H1 (cell line): ENCODE results near the gene GPC6. TPM values are rescaled to one million over a fixed set of nuclear protein-coding genes. Genes with fewer than 3 reads are reported as not detected.

Source experiments
- CBX5 ChIP-seq: fragments of 300-800, 300-1000 bp; sonication (generic); IDR thresholded peaks from 2 replicates; pipeline ENCODE4 v1.7.1; 2016; ENCODE audit warnings: antibody characterized with exemption, low read length, low read depth
- CHD1 ChIP-seq: IDR thresholded peaks from 2 replicates; pipeline ENCODE4 v1.6.1; 2012; ENCODE audit warnings: low read depth, low read length, improper control_type of control experiment
- CHD7 ChIP-seq: fragments of 300-600 bp; sonication (generic); IDR thresholded peaks from 2 replicates; pipeline ENCODE4 v1.7.1; 2012; ENCODE audit warnings: low read length, moderate library complexity, mild to moderate bottlenecking, inconsistent platforms; ENCODE audit not compliant: insufficient replicate concordance
- EZH2 ChIP-seq: fragments of 200-600 bp; sonication (generic); IDR thresholded peaks from 2 replicates; pipeline ENCODE4 v1.7.1; 2012; ENCODE audit warnings: low read depth, mild to moderate bottlenecking, moderate library complexity, low read length, inconsistent platforms; ENCODE audit not compliant: severe bottlenecking
- JUN ChIP-seq: IDR thresholded peaks from 2 replicates; pipeline ENCODE4 v1.6.1; 2011; ENCODE audit warnings: low read depth, mild to moderate bottlenecking, improper control_type of control experiment, low read length
- POLR2A ChIP-seq, 2 experiments: IDR thresholded peaks; 1 replicate in 1 of 2; 2 replicates in 1 of 2; pipeline ENCODE4 v1.6.1; 2011; ENCODE audit warnings: low read depth in 2 of 2, low read length in 2 of 2, mild to moderate bottlenecking in 2 of 2; ENCODE audit errors: control extremely low read depth in 1 of 2
- SIRT6 ChIP-seq: IDR thresholded peaks from one replicate; pipeline ENCODE4 v1.7.1; 2012; ENCODE audit warnings: low read length, inconsistent platforms
- polyA plus RNA-seq, 7 experiments: library from polyadenylated mRNA; depleted of rRNA in 3 of 7; stranded (reverse) in 5 of 7; unstranded in 2 of 7; fragments of >200 nt in 5 of 7; fragments of 200-250 nt in 2 of 7; gene quantifications; 1 replicate in 5 of 7; 2 replicates in 1 of 7; 4 replicates in 1 of 7; pipeline versions ENCODE4 v1.2.1 to v1.2.3, GENCODE V29; 2011 to 2013; ENCODE audit warnings: missing spikeins in 2 of 7, mixed read lengths in 2 of 7
- total RNA-seq: library from RNA; stranded (reverse); fragmentation: NEBNext Ultra II Directional; extraction: Animal tissue kit (Norgen Biotek cat#: 25700); gene quantifications from 2 replicates; pipeline ENCODE4 v1.2.1, GENCODE V29; 2021

The GPC6 gene
- total and polyA plus RNA-seq, 2 of the 8 experiments (the other 6 are each of a cell fraction or from before 2014, with no cell fraction given), result 5.4 to 12.0 TPM

- TF ChIP-seq CHD7 (no peak), POLR2A (IDR thresholded peaks at IDR 0.05; ENCODE audit: control extremely low read depth in 1 of 2, low read depth in 2 of 2, low read length in 2 of 2) (no peak), CHD1 (no peak), CBX5 (no peak), SIRT6 (no peak), JUN (no peak), EZH2 (no peak)
- TF ChIP-seq, all 59 proteins: peak for 0
These were observed 322.9 kb downstream of the GPC6 start (continued) for GRCh38 chr13:93549326-93550005.
